Stimulated activated CD8-positive, alpha-beta memory T cell treated with anti-CD3 and anti-CD28 coated beads, Interleukin-15, amount 100 ng/mL, for 48 hours (primary cell): Measurements from ENCODE around the gene CCDC18.
A peak's percentile ranks its signal among the peaks of the same experiment; 100 is the strongest.
"Not testable (repeated sequence)": the region's sequence is repeated elsewhere in the genome, so short reads cannot be mapped to it uniquely, and the experiment has no call there.

Experiments used
- DNase-seq, 2 donors: peaks; one replicate each; pipeline ENCODE4 v3.0.0-alpha.2; 2020; ENCODE audit warnings: low read depth in 2 of 2

Gene CCDC18, protein sequence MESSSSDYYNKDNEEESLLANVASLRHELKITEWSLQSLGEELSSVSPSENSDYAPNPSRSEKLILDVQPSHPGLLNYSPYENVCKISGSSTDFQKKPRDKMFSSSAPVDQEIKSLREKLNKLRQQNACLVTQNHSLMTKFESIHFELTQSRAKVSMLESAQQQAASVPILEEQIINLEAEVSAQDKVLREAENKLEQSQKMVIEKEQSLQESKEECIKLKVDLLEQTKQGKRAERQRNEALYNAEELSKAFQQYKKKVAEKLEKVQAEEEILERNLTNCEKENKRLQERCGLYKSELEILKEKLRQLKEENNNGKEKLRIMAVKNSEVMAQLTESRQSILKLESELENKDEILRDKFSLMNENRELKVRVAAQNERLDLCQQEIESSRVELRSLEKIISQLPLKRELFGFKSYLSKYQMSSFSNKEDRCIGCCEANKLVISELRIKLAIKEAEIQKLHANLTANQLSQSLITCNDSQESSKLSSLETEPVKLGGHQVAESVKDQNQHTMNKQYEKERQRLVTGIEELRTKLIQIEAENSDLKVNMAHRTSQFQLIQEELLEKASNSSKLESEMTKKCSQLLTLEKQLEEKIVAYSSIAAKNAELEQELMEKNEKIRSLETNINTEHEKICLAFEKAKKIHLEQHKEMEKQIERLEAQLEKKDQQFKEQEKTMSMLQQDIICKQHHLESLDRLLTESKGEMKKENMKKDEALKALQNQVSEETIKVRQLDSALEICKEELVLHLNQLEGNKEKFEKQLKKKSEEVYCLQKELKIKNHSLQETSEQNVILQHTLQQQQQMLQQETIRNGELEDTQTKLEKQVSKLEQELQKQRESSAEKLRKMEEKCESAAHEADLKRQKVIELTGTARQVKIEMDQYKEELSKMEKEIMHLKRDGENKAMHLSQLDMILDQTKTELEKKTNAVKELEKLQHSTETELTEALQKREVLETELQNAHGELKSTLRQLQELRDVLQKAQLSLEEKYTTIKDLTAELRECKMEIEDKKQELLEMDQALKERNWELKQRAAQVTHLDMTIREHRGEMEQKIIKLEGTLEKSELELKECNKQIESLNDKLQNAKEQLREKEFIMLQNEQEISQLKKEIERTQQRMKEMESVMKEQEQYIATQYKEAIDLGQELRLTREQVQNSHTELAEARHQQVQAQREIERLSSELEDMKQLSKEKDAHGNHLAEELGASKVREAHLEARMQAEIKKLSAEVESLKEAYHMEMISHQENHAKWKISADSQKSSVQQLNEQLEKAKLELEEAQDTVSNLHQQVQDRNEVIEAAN (N-terminal part only)

DNA sequence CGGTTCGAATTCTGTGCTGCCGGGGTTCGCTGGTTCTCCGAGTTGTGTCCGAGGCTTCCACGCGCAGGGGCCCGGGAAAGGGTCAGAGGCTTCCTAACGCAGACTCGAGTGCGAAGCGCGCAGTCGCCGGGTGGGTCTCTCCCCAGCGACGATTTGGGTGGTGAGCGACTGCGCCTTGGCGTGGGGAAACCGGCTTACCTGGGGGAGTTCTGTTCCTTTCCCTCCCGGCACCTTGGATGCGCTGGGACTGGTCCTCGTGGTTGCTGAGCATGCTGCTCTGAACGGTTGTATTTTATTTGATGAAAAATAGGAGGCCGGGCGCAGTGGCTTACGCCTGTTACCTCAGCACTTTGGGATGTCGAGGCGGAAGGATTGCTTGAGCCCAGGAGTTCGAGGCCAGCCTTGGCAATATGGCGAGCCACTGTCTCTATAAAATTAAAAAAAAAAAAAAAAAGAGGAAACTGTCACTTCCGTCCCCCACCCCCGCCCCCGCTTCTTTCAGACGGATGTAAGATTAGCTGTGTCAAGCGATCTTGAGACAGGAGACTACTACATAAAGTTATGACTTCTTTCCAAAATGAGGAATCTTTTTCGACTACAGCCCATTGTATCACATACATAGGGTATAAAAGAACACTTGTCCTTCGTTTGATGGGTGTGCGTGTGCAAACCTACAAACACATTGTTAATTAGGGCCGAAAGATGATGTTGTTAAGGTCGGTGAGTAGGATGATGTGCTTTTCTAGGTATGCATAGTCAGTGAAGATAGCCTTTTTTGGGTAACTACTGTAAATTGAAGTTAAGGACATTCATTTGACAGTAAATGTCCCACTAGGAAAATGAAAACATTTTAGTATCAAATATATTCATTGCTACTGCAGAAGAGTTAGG is at the start of gene CCDC18:
TSS of gene CCDC18 (plus strand) at position 2 of the 891 bp plus-strand sequence. CDS start 2,638 bp downstream, outside the sequence.
- DNase-seq, result peak; percentile 32 to 34

DNA sequence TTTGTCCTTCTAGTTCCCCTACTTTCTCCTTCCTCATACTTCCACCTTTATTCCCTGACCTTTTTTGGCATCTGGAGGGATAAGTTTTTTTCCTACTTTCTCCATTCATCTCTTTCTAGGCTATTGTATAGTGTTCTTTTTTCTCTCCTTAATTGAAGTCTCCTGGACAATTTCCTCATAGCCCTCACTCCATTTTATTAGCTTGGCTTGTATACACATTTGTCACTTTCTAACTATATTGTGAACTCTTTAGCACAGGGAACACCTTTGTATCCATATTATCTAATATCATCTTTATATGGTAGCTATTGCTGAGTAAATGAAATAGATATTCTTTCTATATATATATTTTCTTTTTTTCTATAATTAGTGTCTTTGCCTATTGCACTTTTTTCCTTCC is 47.9 kb upstream of the CCDC18 start:
- DNase-seq, result no peak

DNA sequence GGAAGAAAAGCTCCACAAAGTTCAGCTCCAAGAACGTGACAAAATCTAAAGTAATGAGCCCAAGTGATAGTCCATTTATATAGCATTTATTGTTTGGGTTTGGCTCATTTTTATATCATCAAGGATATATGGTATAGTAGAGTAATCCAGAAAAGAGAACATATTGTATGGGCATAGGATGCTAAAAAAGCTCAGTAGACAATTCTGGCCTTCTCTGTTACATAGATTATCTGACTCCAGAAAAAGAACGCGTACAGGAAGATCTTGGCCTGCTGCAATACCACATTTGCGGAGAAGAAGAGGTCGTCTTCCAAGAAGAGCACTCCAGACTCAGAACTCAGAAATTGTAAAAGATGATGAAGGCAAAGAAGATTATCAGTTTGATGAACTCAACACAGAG is 44.1 kb upstream of the CCDC18 start:
- DNase-seq, result no peak

DNA sequence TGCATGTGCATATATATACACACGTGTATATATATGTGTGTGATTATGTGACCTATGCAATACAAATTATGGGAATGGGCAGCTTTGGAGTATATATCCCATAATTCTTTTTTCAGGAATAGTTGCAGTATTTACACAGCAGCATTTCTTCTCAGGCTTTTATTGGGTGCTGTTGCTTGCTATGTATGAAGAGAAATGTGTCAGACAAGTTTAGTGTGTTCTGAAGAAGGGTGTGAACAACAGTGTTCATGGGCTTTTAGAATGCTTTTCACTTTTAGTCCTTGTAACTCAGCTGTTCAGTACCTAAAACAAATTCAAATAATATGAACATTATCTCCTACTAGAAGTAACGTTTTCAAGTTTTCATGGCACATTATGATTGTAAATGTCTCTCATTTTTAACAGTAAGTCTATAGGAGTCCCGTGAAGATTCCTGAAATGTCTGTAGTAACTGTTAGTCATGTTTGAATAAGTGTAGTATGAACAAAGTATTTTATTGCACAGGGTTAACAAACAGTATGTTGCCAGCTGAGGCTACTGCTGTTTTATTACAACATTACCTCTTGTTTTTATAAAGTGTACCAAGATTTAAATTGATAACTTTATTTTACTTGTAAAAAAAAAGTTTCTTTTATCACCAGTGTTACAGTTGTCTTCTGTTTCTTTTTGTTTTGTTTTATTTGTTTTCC is 42.8 kb upstream of the CCDC18 start:
- no peak for DNase-seq

DNA sequence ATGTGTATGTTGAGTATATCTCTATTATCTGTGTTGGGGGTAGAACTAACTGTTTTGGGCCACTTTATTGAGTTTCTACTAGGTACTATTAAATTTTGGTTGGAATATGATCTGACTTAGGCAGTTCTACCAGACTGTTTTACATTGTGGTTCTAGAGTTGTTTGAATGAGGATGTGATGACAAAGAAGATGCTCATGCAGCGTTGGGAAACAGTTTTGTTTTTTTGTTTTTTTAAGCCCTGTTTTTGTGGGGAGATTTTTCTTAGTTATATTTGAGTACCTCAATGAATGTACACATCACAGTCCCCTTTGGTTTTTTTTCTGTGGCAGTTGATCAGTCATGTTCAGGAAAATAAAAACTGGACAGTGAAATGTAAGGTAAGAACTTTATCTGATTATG is 40.4 kb upstream of the CCDC18 start:
- DNase-seq, result no peak

DNA sequence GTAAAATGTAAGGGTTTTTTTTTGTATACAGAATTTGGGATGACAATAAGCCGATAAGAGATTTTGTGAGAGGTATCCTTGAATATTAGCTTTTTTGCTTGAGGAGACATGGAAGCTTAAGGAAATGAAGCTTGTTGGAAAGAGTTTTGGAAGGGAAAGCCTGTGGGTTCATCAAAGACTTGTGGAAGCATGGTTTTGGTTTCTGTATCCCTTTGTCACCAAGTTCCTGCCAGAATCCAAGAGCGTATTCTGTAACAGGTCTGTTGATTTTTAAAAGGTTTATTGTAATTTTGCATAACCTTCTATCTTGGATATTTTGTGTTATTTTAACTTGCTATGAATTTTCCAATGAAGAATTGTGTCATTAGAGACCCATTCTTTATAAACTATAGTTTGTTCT is 38.4 kb upstream of the CCDC18 start:
- DNase-seq, result no peak

DNA sequence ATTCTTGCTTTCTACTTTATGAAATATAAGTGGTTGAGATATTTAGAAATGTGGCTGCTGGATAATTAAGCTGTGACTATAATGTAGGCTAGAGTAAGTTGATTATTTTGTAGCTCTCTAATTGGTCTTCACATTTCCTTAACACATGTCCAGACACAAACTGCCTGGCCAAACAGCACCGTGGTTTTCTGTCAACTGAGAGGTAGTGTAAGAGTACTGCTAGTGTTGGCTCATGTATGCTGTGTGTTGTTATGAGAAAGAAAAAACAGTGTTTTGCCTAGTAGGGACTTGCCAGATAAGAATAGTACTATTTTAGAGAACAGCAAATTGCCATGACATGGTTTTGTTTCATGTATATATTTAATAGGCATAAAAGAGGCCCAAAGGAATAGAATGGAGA is 37.4 kb upstream of the CCDC18 start:
- DNase-seq, result no peak

DNA sequence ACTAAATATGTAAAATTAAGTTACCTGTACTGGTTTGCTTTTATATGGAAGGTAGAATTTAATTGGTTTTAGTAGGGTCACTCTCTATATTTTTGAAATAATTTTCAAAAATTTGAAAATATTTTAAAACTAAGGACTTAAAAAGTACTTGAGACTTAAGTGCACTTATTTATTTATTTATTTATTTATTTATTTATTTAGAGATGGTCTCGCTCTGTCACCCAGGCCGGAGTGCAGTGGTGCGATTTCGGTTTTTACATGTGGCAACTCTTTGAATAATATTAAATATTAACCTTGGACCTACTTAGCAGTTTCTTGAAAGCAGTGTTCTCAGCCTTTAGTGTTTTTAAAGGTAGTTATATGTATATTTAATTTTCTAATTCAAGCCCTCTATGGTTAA is 36.8 kb upstream of the CCDC18 start:
- no peak for DNase-seq

DNA sequence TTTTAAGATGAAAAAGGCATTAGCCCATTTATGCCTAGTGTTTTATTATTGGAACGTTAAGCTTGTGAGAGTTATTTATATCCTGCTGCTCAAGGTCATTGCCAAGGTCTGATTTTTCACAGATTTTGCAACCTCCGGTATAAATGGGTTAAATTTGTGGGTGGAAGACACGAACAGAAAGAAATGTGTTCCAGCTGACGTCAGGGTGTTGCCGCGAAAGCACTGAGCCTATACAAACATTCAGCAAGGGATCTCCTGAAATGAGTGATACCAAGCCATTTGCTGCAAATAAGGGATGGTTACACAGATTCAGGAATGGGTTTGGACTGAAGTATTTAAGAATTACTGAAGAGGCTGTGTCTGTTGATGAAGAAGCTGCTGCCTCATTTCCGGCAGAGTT is 32.5 kb upstream of the CCDC18 start:
- no peak for DNase-seq

DNA sequence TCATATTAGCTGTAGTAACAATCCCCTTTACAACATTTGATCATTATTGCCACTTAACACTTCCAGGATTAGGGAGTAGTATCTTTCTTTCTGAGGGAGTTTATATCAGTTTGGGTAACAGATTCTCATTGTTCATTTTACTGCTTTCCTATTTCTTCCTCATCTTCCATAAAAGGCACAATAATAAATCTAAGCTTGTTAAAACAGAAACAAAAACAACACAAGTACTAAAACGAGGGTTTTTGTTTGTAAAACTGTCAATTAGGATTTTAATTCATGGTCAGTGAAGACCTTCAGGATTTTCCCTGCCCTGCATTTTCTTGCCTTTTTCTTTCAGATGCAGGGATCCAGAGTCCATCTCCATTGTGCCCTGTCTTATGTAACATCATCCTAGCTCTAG is 29.8 kb upstream of the CCDC18 start:
- DNase-seq, result no peak

DNA sequence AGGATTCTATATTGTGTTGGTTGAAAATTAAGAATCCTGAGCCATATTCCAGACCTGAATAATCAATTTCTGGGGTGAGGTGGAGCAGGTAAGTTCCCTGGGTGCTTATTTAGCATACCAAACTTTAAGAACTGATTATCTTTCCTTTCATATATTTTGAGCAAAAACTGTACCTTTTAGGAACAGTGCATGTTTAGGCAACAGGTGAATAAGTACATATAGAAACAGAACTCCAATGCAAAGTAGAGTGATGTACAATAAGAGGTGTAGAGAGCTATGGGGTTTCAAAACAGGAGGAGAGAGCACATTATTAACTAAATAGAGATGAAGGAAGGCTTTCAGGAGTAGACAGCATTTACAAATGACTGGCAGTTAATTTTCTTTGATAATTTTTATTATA is 29.1 kb upstream of the CCDC18 start:
- no peak for DNase-seq

DNA sequence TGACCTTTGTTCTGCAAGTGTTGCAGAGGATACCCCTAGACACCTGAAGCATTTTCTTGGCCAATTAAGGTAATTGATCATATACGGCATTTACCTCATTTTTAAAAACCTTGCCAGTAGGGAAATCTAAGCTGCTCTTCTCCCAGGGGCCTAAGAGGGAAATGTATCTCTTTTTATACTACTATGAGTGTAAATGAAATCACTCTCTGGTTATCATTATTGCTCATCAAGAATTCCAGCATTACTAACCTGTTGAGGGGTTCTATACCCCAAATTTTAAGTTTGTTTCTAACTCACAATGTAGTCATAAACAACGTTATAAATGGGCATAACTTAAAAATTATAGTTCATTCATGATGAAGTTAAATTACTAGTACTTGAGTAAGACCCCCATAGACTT is 27.7 kb upstream of the CCDC18 start:
- DNase-seq, result no peak

DNA sequence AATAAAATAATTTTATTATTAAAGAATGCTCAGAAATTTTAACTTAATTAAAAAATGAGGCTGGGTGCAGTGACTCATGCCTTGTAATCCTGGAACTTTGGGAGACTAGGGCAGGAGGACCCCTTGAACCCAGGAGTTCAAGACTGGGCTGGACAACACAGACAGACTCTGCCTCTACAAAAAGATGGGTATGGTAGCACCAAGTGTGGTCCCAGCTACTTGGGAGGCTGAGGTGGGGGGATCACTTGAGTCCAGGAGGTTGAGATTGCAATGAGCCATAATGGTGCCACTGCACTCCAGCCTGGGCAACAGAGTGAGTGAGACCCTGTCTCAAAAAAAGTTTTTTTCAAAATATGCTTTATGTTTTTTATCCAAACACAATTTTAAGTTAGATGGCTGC is 25.6 kb upstream of the CCDC18 start:
- DNase-seq, result no peak

DNA sequence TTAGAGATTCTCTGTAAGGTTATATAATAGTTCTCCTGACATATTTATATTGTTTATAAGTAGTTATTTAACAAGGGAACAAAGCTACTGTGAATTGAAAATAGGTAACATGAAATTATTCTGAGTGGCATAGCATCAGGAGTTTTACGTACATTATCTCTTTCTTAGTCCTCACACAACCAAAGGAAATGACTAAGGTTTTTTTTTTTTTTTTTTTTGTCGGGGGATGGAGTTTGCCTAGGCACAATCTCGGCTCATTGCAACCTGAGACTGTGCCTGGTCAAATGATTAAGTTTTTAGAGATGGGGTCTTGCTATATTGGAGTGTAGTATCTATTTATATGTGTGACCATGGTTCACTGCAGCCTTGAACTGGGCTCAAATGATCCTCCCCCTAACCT is 25.2 kb upstream of the CCDC18 start:
- no peak for DNase-seq

DNA sequence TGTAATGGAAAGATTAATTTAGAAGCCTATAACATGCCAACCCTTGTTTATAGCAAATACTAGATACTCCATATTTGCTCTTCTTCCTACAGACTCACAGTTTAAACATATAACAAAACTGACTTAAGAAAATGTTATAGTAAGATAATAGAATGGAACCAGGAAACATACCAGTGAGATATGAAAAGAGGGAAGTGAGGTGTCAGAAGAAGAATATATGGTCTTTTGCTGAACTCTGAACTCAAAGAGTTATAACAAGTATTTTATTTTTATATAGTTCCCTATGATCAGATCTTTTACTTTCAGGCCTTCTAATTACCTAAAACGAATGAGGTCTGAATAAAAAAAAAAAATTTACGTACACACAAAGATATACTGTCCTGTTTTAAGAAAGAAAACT is 21.2 kb upstream of the CCDC18 start:
- no peak for DNase-seq

DNA sequence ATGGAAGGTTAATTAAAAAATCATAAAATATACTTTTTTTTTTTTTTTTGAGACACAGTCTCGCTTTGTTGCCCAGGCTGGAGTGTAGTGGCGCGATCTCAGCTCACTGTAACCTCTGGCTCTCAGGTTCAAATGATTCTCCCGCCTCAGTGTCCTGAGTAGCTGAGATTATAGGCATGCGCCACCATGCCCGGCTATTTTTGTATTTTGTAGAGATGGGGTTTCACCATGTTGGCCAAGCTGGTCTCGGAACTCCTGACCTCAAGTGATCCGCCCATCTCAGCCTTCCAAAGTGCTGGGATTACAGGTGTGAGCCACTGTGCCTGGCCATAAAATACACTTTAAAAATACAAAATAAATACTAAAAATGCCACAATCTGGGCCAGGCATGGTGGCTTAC is 17.2 kb upstream of the CCDC18 start:
- DNase-seq, result not testable (repeated sequence)

DNA sequence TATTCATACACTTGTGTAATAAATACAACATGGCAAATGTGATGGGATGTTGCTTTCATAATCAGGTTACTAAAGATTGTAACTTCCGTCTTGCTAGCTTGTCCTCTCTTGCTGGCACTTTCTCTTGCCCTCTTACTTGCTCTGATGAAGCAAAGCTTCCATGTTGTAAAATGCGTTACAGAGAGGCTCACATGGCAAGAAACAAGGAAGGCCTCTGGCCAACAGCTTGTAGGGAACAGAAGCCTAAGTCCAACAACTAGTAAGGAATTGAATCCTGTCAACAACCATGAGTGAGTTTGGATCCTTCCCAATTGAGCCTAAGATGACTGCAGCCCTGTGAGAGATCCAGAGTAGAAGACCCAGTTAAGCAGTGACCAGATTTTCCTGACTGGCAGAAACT is 15.7 kb upstream of the CCDC18 start:
- no peak for DNase-seq

DNA sequence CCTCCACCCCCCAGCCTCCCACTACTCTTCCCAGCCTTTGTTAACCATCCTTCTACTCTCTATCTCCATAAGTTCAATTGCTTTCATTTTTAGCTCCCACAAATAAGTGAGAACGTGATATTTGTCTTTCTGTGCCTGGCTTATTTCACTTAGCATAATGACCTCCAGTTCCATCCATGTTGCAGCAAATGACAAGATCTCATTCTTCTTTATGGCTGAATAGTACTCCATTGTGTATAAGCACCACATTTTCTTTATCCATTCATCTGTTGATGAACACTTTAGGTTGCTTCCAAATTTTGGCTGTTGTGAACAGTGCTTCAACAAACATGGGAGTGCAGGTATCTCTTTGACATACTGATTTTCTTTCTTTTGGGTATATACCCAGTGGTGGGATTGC is 14.6 kb upstream of the CCDC18 start:
- DNase-seq, result not testable (repeated sequence)

DNA sequence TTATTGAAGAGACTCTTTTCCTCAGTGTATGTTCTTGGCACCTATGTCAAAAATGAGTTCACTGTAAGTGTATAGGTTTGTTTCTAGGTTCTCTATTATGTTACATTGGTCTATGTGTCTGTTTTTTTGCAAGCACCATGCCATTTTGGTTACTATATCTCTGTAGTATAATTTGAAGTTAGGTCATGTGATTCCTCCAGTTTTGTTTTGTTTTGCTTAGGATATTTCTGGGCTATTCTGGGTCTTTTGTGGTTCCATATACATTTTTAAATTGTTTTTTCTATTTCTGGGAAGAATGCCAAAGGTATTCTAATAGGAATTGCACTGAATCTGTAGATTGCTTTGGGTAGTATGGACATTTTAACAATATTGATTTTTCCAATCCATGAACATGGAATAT is 13.5 kb upstream of the CCDC18 start:
- no peak for DNase-seq

DNA sequence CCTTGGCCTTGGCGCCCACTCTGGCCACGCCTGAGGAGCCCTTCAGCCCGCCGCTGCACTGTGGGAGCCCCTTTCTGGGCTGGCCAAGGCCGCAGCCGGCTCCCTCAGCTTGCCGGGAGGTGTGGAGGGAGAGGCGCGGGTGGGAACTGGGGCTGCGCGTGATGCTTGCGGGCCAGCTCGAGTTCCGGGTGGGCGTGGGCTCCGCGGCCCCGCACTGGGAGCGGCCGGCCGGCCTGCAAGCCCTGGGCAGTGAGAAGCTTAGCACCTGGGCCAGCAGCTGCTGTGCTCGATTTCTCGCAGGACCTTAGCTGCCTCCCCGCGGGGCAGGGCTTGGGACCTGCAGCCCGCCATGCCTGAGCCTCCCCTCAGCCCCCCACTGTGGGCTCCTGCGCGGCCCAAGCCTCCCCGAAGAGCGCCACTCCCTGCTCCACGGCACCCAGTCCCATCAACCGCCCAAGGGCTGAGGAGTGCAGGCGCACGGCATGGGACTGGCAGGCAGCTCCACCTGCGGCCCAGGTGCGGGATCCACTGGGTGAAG is 10.3 kb upstream of the CCDC18 start:
- not testable (repeated sequence) for DNase-seq
